GM19438 (cell line): ENCODE measurements around the gene SIMC1.
A peak's percentile ranks its signal among the peaks of the same experiment; 100 is the strongest.
"Not testable (repeated sequence)": the region's sequence is repeated elsewhere in the genome, so short reads cannot be mapped to it uniquely, and the experiment has no call there.

Experiments used
- ATAC-seq: cut with Tn5 transposase; IDR thresholded peaks from one replicate; pipeline ENCODE4 v1.9.1; 2021; ENCODE audit warnings: low read depth; ENCODE audit not compliant: unreplicated experiment

Gene SIMC1

GRCh38 chr5:176214466-176215021 lies 23.7 kb upstream of the SIMC1 start:
- ATAC-seq = not testable (repeated sequence)

GRCh38 chr5:176216393-176216916 lies 21.8 kb upstream of the SIMC1 start:
- ATAC-seq = not testable (repeated sequence)

GRCh38 chr5:176217188-176217729 lies 21.0 kb upstream of the SIMC1 start:
- not testable (repeated sequence) for ATAC-seq

DNA sequence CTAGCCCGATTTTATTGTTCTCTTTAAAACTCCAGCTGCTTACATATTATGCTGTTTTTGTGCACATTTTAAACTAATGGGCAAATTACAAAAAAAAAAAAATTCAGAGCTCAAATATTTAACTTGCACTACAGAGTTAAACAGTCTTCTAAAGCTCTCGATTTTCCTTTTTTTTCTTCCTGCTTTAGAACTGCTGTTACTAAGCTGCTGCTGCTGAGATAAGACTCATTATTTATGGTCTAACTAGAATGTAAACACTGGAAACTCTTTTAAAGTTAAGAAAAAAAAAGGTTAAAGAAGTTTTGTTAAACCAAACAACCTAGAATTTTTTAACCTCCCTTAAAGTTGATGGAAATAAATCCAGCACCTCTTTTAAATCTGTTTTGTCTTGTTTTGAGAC lies 20.5 kb upstream of the SIMC1 start:
- ATAC-seq = not testable (repeated sequence)

DNA sequence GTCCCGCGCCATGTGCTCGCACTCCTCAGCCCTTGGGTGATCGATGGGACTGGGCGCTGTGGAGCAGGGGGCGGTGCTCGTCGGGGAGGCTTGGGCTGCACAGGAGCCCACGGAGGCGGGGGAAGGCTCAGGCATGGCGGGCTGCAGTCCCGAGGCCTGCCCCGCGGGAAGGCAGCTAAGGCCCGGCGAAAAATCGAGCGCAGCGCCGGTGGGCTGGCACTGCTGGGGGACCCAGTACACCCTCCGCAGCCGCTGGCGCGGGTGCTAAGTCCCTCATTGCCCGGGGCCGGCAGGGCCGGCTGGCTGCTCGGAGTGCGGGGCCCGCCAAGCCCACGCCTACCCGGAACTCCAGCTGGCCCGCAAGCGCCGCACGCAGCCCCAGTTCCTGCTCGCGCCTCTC lies 16.2 kb upstream of the SIMC1 start:
- ATAC-seq = not testable (repeated sequence)

GRCh38 chr5:176228358-176228757 lies 9.9 kb upstream of the SIMC1 start:
- not testable (repeated sequence) for ATAC-seq

DNA sequence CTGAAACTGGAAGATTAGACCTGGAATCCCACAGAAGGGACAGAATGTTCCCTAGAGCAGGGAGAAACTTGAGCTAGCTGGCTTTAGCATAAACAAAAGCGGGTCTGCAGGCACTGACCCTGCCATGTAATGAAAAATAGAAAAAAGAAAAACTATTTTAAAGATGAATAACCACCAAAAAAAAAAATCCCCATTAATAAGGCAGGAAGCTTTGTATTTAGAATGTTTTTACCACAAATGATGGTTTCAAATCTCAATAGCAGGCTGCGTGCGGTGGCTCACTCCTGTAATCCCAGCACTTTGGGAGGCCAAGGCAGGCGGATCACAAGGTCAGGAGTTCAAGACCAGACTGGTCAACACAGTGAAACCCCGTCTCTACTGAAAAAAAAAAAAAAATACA lies 5.0 kb upstream of the SIMC1 start:
- not testable (repeated sequence) for ATAC-seq

- not testable (repeated sequence) for ATAC-seq
These were observed 3.1 kb upstream of the SIMC1 start for GRCh38 chr5:176235155-176235554.

DNA sequence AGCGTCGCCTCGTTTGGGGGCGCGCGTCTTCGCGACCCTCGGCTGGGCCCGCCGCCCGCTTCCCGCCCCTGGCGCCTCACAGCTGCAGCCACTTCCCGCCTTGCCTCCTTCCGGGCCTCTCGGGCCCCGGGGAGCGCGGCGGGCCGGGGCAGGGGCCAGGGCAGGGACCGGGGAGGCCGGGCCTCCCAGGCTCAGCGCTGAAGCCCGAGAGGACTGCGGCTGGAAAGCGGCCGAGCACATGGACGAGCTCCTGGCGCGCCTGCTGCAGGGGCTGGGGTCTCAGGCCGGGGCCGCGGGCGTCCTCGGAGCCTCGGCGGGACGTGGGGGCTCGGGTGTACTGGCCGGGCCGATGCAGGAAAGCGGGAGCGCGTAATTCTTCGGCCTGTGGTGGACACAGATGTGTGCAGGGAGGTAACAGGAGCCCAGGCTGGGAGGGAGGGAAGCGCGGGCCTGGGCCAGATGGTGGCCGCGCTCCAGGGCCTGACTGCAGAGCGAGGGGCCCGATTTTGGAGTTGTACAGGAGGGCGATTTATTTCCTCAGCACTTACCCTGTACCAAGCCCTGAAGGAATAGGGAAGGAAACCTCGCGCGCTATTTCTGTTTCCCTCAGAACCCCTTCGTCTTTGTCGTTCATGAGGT lies 540 bp downstream of the SIMC1 start:
- ATAC-seq = peak; percentile 34

- not testable (repeated sequence) for ATAC-seq
These were observed 1.1 kb downstream of the SIMC1 start for GRCh38 chr5:176239304-176239703.

DNA sequence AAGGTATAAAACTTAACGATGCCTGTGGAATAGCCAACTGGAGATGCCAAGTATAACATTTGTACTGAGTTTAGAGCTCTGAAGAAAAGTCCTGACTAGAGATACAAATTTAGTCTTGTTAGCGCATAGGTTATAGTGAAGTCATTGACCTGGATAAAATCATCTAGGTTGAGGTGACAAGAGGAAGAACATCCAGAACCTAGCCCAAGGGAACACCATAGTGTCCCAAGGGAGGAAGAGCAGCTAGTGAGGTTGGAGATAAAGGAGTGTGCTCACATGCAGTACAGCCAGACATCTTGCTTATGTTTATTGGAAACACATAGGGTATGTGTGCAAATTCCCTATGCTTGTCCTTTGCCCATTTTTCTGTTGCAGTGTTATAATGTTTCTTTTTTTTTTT lies 6.1 kb downstream of the SIMC1 start:
- ATAC-seq = not testable (repeated sequence)

DNA sequence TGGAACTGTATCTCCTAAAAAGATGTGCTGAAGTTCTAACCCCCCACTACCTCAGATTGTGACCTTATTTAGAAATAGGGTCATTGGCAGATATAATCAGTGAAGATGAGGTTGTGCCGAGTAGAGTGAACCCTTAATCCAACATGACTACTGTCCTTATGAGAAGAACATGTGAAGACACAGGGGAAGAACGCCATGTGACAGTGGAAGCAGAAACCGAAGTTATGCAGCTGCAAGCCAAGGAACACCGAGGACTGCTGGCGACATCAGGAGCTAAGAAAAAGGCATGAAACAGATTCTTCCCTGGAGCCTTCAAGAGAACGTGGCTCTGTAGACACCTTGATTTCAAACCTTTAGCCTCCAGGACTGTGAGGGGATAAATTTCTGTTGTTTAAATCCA lies 6.8 kb downstream of the SIMC1 start:
- ATAC-seq = not testable (repeated sequence)

- not testable (repeated sequence) for ATAC-seq
These were observed 7.3 kb downstream of the SIMC1 start for GRCh38 chr5:176245489-176245888.

- not testable (repeated sequence) for ATAC-seq
These were observed 12.5 kb downstream of the SIMC1 start for GRCh38 chr5:176250691-176251090.

GRCh38 chr5:176252171-176252570 lies 13.9 kb downstream of the SIMC1 start:
- not testable (repeated sequence) for ATAC-seq

- ATAC-seq = not testable (repeated sequence)
These were observed 15.3 kb downstream of the SIMC1 start for GRCh38 chr5:176253370-176254065.

GRCh38 chr5:176254066-176254393 lies 15.8 kb downstream of the SIMC1 start:
- ATAC-seq = not testable (repeated sequence)

- not testable (repeated sequence) for ATAC-seq
These were observed 19.8 kb downstream of the SIMC1 start for GRCh38 chr5:176257871-176258505.

GRCh38 chr5:176260682-176261081 lies 22.5 kb downstream of the SIMC1 start:
- not testable (repeated sequence) for ATAC-seq

DNA sequence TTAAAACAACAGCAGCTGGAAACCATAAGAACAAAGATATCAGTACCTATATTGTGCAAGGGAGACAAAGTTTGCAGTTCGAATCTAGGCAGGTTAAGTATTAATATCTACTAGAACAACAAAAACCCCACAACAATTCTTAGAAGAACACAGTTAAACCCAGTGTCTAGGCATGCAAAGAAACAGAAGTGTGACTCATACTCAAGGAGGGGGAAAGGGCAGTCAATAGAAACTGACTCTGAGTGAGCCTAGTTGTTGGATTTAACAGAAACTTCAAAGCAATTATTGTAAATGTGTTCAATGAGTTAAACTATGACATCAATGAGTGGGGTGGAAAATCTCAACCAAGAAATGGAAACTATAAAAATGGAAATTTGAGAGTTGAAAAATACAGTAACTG lies 28.2 kb downstream of the SIMC1 start:
- not testable (repeated sequence) for ATAC-seq

DNA sequence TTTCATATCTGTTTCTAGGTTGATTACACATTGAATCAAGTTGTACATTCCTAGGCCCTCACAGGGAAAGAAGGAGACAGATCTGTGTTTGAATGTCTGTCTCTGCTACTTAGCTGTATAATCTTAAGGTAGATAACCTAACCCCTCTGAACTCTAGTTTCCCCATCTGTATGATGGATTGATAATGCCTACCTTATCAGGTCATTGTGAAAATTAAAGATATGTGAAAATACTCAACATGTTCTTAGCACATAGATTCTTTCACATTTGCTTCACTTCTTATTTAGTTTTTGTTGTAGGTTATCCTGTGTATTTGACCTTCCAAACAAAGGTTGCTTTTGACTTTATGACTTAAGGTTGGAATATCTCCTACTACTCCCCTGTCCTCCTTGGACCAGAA lies 50.8 kb downstream of the SIMC1 start:
- not testable (repeated sequence) for ATAC-seq
